ENCODE data around the gene NBDY.
"Not testable (repeated sequence)": the region's sequence is repeated elsewhere in the genome, so short reads cannot be mapped to it uniquely, and the experiment has no call there.

Gene NBDY

GRCh38 chrX:56800801-56801200, 71.8 kb downstream of the NBDY start:
- no peak overlapping the region for H3K4me3 ChIP-seq (replicated peaks in 1 of 2; ENCODE audit: low read depth in 2 of 2, low read length in 2 of 2)
- DNase-seq (ENCODE audit: low read depth in 2 of 2) = no peak

DNA sequence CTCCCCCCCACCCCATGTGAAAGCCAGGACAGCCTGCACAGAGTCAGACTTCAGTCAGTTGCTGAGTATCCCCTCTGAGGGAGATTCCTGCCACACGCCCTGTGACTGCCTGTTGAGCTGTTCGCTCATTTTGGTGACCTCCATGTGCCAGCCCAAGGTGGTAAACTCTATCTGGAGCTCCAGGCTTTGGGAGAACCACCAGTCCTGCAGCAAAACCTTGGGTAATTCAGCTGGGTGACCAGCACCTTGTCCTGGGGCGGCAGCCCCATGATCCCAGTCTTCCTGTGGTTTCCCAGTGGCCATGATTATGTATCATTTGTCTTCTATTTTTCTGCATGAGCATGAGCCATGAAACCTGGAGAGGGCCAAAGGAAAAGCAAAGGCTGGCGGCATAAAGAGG, 73.4 kb downstream of the NBDY start:
- H3K4me3 ChIP-seq (replicated peaks in 1 of 2; ENCODE audit: low read depth in 2 of 2, low read length in 2 of 2) = no peak overlapping the region
- DNase-seq (ENCODE audit: low read depth in 2 of 2) = no peak
- no peak for TF ChIP-seq CTCF (IDR thresholded peaks at IDR 0.05; ENCODE audit: low read depth, low read length)

More at GRCh38 chrX:56800801-56801200, 71.8 kb downstream of the NBDY start:
- no peak for TF ChIP-seq CTCF (IDR thresholded peaks at IDR 0.05; ENCODE audit: low read depth, low read length)

GRCh38 chrX:56802921-56803849, 74.1 kb downstream of the NBDY start:
- no peak overlapping the region for H3K4me3 ChIP-seq (replicated peaks in 1 of 2; ENCODE audit: low read depth in 2 of 2, low read length in 2 of 2)
- peak; percentile 71 to 75 for DNase-seq (ENCODE audit: low read depth in 2 of 2)
- TF ChIP-seq CTCF (IDR thresholded peaks at IDR 0.05; ENCODE audit: low read depth, low read length) = peak; percentile 39

DNA sequence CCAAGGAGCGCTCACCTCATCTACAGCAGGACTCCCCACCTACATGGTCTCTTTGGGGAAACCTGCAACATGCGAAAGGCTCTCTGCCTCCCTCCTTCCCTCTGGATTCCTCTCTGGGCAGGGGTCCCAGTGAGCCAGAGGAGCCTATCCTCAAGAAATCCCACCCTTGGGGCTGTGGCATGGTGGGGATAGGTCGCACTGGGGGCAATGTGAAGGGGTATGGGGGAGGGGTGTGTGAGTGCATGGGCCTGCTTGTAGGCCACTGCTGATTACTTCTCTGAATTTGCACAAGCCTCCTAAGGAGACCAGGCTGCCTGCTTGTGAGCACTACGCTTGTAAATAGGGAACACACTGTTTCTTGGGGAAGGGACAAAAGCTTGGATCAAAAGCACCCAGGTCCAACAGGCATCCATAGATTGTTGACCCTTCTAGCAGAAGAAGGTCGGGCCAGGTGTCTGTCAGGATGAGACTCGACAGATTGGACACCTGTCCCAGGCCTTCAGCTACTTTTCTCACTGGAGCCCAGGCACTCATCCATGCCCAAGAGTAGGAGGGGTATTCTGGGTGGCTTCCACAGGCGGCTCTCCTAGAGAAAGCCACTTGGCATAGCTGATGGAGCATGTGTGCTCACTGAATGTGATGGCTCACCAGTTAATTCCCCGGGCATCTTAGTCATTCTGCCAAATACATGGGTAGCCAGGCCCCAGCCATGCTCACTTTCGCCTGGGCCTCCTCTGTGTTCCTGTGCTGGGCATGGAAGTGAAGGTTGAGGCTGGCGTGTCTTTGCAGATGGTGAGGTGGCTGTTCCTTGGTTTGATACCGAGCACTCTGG, 75.0 kb downstream of the NBDY start:
- no peak overlapping the region for H3K4me3 ChIP-seq (replicated peaks in 1 of 2; ENCODE audit: low read depth in 2 of 2, low read length in 2 of 2)
- no peak for TF ChIP-seq CTCF (IDR thresholded peaks at IDR 0.05; ENCODE audit: low read depth, low read length)
- DNase-seq (ENCODE audit: low read depth in 2 of 2) = no peak

- DNase-seq (ENCODE audit: low read depth in 2 of 2) = no peak
- H3K4me3 ChIP-seq (replicated peaks in 1 of 2; ENCODE audit: low read depth in 2 of 2, low read length in 2 of 2) = no peak overlapping the region
- no peak for TF ChIP-seq CTCF (IDR thresholded peaks at IDR 0.05; ENCODE audit: low read depth, low read length)
Measured at GRCh38 chrX:56804867-56805266, 75.8 kb downstream of the NBDY start.

GRCh38 chrX:56805399-56805798, 76.4 kb downstream of the NBDY start:
- no peak for DNase-seq (ENCODE audit: low read depth in 2 of 2)
- TF ChIP-seq CTCF (IDR thresholded peaks at IDR 0.05; ENCODE audit: low read depth, low read length) = no peak
- H3K4me3 ChIP-seq (replicated peaks in 1 of 2; ENCODE audit: low read depth in 2 of 2, low read length in 2 of 2) = no peak overlapping the region

GRCh38 chrX:56806176-56806575, 77.1 kb downstream of the NBDY start:
- not testable (repeated sequence) for H3K4me3 ChIP-seq (replicated peaks in 1 of 2; ENCODE audit: low read depth in 2 of 2, low read length in 2 of 2)
- DNase-seq (ENCODE audit: low read depth in 2 of 2) = peak in 1 of 2 donors; percentile 36
